Panc1 (cell line): Measurements from ENCODE around the gene ACSM6. TPM values are rescaled to one million over a fixed set of nuclear protein-coding genes. Genes with fewer than 3 reads are reported as not detected.

Source experiments
- ATAC-seq: fragments of 200-7000 bp; cut with Tn5 transposase; 2 replicates; pipeline ENCODE4 v1.9.1; 2020; ENCODE audit warnings: mild to moderate bottlenecking, moderate library complexity
- BruUV-seq: library from RNA; stranded (reverse); fragments of 400-500 nt; replicated peaks from 2 replicates; lab custom pipeline; 2021; lab: Mats Ljungman, UMichigan
- CTCF ChIA-PET: fragments of 300-600 bp; sonication (Branson Sonifier 250); formaldehyde crosslinking; loops from one replicate; lab custom pipeline; 2022; ENCODE audit warnings: antibody characterized with exemption; lab: Charles Lee
- POLR2A ChIA-PET: fragments of 300-600 bp; sonication (Branson Sonifier 250); formaldehyde crosslinking; loops from one replicate; lab custom pipeline; 2022; ENCODE audit warnings: antibody characterized with exemption; lab: Charles Lee
- DNase-seq: peaks from one replicate; pipeline ENCODE4 v3.0.0-alpha.2; 2010; ENCODE audit warnings: low read depth, low spot score
- H3K27ac ChIP-seq: 2 replicates; pipeline ENCODE4 v1.5.1; 2011; ENCODE audit warnings: mild to moderate bottlenecking, low read length, inconsistent platforms
- H3K27me3 ChIP-seq: fragments of 200-500 bp; sonication (Bioruptor generic); 2 replicates; pipeline ENCODE4 v1.6.0; 2014; ENCODE audit warnings: low read length, inconsistent platforms; ENCODE audit not compliant: control insufficient read depth, insufficient read depth
- H3K36me3 ChIP-seq: fragments of 200-500 bp; sonication (Bioruptor generic); 2 replicates; pipeline ENCODE4 v1.5.1; 2014; ENCODE audit warnings: inconsistent platforms, mild to moderate bottlenecking, low read length, moderate library complexity; ENCODE audit not compliant: control insufficient read depth, insufficient read depth
- H3K4me1 ChIP-seq: 2 replicates; pipeline ENCODE4 v1.5.1; 2011; ENCODE audit warnings: inconsistent platforms, mild to moderate bottlenecking, low read length, moderate library complexity; ENCODE audit not compliant: control insufficient read depth, insufficient read depth
- H3K4me3 ChIP-seq, 2 experiments: 2 replicates each; pipeline ENCODE4 v1.5.1; 2011 to 2012; ENCODE audit warnings: low read depth in 2 of 2, low read length in 2 of 2, mild to moderate bottlenecking in 2 of 2, inconsistent platforms in 1 of 2, moderate library complexity in 1 of 2
- H3K9me3 ChIP-seq: fragments of 200-500 bp; sonication (Bioruptor generic); 2 replicates; pipeline ENCODE4 v1.5.1; 2014; ENCODE audit warnings: low read depth, mild to moderate bottlenecking, inconsistent platforms, low read length, moderate library complexity; ENCODE audit not compliant: control insufficient read depth, insufficient read depth
- CTCF ChIP-seq: fragments of 450-650 bp; IDR thresholded peaks from 2 replicates; pipeline ENCODE4 v1.5.1; 2017; ENCODE audit warnings: mild to moderate bottlenecking
- POLR2AphosphoS5 ChIP-seq: IDR thresholded peaks from 2 replicates; pipeline ENCODE4 v1.6.1; 2012; ENCODE audit warnings: mild to moderate bottlenecking, low read depth, low read length, moderate library complexity
- REST ChIP-seq, 2 experiments: IDR thresholded peaks; 2 replicates each; pipeline ENCODE4 v1.6.1; 2011 to 2012; ENCODE audit warnings: low read depth in 2 of 2, control low read depth in 1 of 2, low read length in 1 of 2, mild to moderate bottlenecking in 1 of 2, moderate library complexity in 1 of 2; ENCODE audit not compliant: insufficient read depth in 1 of 2
- SIN3A ChIP-seq: IDR thresholded peaks from 2 replicates; pipeline ENCODE4 v1.6.1; 2012; ENCODE audit warnings: low read depth, mild to moderate bottlenecking, low read length, moderate library complexity, borderline replicate concordance; ENCODE audit not compliant: insufficient read depth
- TCF7L2 ChIP-seq: IDR thresholded peaks from 2 replicates; pipeline ENCODE4 v1.6.1; 2011; ENCODE audit warnings: mild to moderate bottlenecking, low read depth, low read length, inconsistent platforms
- in situ Hi-C: cut with HindIII; loops from 2 replicates; pipeline ENCODE4 v1.10.0; 2016; ENCODE audit warnings: low sequenced_read_pairs, low pct_unique_long_range_greater_than_20kb
- intact Hi-C: fragments of 100-400 bp; cut with micrococcal nuclease; formaldehyde crosslinking; loops from one replicate; pipeline ENCODE4 v1.10.0; 2022; ENCODE audit not compliant: unreplicated experiment
- total RNA-seq: library from RNA; stranded (reverse); gene quantifications from one replicate; pipeline ENCODE4 v1.2.1, GENCODE V29; 2021; ENCODE audit not compliant: unreplicated experiment

ACSM6 gene
- total RNA-seq, 1 experiment from 2014 or later: not detected

- BruUV-seq: no TSS peak
- H3K27ac ChIP-seq: peak overlapping the region; percentile 55
- H3K36me3 ChIP-seq: 0 out of 2 replicates have a peak, but pooled peaks cover 2% of the 10 kb centered on the region
- H3K27me3 ChIP-seq: no peaks in the 10 kb centered on the region
- CTCF ChIA-PET: no interaction called here
- in situ Hi-C loops: no loop called here
- no peak for TF ChIP-seq TCF7L2
- TF ChIP-seq SIN3A: no peak
- no peak for TF ChIP-seq POLR2AphosphoS5
- H3K9me3 ChIP-seq: no peaks in the 10 kb centered on the region
- DNase-seq (no peak), ATAC-seq (peak; percentile 71)
- POLR2A ChIA-PET: no interaction called here
- H3K4me1 ChIP-seq: peaks cover 15% of the 10 kb centered on the region
- no peak overlapping the region for H3K4me3 ChIP-seq
- intact Hi-C loops: no loop called here
Measured at GRCh38 chr10:95260909-95261552, 67.0 kb downstream of the ACSM6 start.

GRCh38 chr10:95261926-95262325 is 67.9 kb downstream of the ACSM6 start:
- no peak for TF ChIP-seq POLR2AphosphoS5
- TF ChIP-seq CTCF: no peak
- no peak for TF ChIP-seq SIN3A
- TF ChIP-seq REST (IDR thresholded peaks at IDR 0.05; ENCODE audit: insufficient read depth in 1 of 2, low read depth in 2 of 2, low read length in 1 of 2): no peak
- TF ChIP-seq TCF7L2: no peak
- POLR2A ChIA-PET: no interaction called here
- Histone ChIP-seq H3K36me3 (peaks cover 2% of the 10 kb centered on the region; the same call in 1 of the 2 replicates), H3K9me3 (no peaks in the 10 kb centered on the region), H3K27me3 (no peaks in the 10 kb centered on the region), H3K27ac (no peak overlapping the region), H3K4me3 (no peak overlapping the region), H3K4me1 (peaks cover 15% of the 10 kb centered on the region)
- DNase-seq (no peak), ATAC-seq (no peak)
- in situ Hi-C loops (no loop called here), intact Hi-C loops (no loop called here)
- CTCF ChIA-PET: no interaction called here
- no TSS peak for BruUV-seq
